ENCODE measurements around the gene PDE4D.

GRCh38 chr5:59547731-59548130, 345.8 kb downstream of the PDE4D start:
- TF ChIP-seq CTCF (conservative IDR thresholded peaks at IDR 0.05; ENCODE audit: low read length) (no peak), EZH2phosphoT487 (IDR thresholded peaks at IDR 0.05; ENCODE audit: borderline replicate concordance, low read depth, low read length) (no peak)
